Stimulated activated memory B cell treated with anti-CD40 and anti-IgM and Interleukin-4, amounts not matched to agents 10 μg/mL and 1 μg/mL and 100 μg/mL, for 72 hours (primary cell): ENCODE results near the gene SMAD5.

Experiments
- ATAC-seq: fragments of 150-1000 bp; cut with Tn5 transposase; 2 replicates; pipeline ENCODE4 v1.10.0; 2021
- H3K27ac Mint-ChIP-seq: one replicate; pipeline ENCODE4 v1.8.0; 2022; ENCODE audit warnings: mild to moderate bottlenecking, mixed read lengths
- H3K27me3 Mint-ChIP-seq: one replicate; pipeline ENCODE4 v1.8.0; 2022; ENCODE audit warnings: mixed read lengths
- H3K36me3 Mint-ChIP-seq: one replicate; pipeline ENCODE4 v1.8.0; 2022; ENCODE audit warnings: mixed read lengths
- H3K4me1 Mint-ChIP-seq: one replicate; pipeline ENCODE4 v1.8.0; 2022; ENCODE audit warnings: mixed read lengths
- H3K4me3 Mint-ChIP-seq: one replicate; pipeline ENCODE4 v1.8.0; 2022; ENCODE audit warnings: mild to moderate bottlenecking, moderate library complexity, mixed read lengths
- H3K9me3 Mint-ChIP-seq: one replicate; pipeline ENCODE4 v1.8.0; 2022; ENCODE audit warnings: mixed read lengths

The SMAD5 gene

DNA sequence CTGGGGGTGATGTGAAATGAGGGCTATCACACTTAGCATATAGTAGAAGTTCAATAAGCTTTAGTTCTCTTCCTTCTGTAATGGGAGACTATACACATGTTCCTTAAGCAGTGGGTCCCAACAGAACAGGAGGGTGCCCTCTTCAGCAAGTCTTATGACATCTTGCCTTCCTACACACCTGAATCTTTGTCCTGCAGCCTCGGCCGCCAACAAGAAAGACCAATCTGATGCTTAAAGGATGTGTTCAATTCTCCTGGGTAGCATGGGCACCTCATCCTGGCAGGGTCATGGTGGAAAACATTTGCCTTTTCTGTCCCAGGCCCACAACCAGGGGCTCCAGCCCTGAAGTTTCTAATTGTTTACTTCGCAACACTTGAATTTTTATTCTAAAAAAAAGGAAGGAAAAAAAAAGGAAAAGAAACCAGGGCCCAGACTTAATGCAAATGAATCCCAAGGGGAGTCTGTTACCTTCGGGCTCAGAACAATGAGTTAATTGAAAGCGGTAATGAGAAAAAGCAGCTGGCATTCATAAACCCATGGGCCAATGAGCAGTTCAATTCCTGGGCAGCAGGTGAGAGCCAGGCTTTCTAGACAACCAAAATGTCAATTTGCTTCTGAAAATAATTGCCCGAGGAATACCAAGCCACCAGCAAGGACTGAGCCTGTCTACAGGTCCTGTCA, 26.2 kb upstream of the SMAD5 start:
- ATAC-seq = no peak
- H3K9me3 Mint-ChIP-seq = no peaks in the 10 kb centered on the region
- H3K27me3 Mint-ChIP-seq = no peaks in the 10 kb centered on the region
- no peaks in the 10 kb centered on the region for H3K36me3 Mint-ChIP-seq
- H3K4me3 Mint-ChIP-seq = no peak overlapping the region
- no peak overlapping the region for H3K27ac Mint-ChIP-seq
- H3K4me1 Mint-ChIP-seq = no peaks in the 10 kb centered on the region

DNA sequence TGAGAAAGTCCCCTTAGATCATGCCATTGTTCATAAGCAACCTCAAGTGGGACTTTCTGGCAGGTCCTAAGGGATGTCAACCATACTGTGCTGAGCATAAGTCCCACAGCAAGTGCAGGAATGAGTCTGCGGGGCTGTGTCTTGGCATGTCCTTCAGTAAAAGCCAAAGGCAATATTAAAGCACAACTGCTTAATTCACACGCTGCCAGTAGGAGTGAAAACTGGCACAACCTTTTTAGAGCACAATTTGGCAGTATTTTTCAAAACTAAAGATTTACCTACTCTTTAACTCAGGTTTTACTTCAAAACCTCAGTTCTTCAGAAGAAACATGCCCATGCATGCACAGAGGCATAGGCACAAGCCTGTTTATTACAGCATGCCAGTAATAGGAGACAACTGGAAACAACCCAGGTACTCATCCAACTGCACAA, 24.4 kb upstream of the SMAD5 start:
- peak; percentile 48 for ATAC-seq

GRCh38 chr5:136108766-136109165, 23.9 kb upstream of the SMAD5 start:
- Mint-ChIP-seq H3K27me3 (no peaks in the 10 kb centered on the region), H3K9me3 (no peaks in the 10 kb centered on the region), H3K27ac (no peak overlapping the region), H3K4me3 (no peak overlapping the region), H3K36me3 (no peaks in the 10 kb centered on the region), H3K4me1 (no peaks in the 10 kb centered on the region)
- ATAC-seq = no peak

More for the DNA sequence above, 24.4 kb upstream of the SMAD5 start:
- Mint-ChIP-seq H3K9me3 (no peaks in the 10 kb centered on the region), H3K27me3 (no peaks in the 10 kb centered on the region), H3K4me3 (no peak overlapping the region), H3K36me3 (no peaks in the 10 kb centered on the region), H3K27ac (no peak overlapping the region), H3K4me1 (no peaks in the 10 kb centered on the region)

DNA sequence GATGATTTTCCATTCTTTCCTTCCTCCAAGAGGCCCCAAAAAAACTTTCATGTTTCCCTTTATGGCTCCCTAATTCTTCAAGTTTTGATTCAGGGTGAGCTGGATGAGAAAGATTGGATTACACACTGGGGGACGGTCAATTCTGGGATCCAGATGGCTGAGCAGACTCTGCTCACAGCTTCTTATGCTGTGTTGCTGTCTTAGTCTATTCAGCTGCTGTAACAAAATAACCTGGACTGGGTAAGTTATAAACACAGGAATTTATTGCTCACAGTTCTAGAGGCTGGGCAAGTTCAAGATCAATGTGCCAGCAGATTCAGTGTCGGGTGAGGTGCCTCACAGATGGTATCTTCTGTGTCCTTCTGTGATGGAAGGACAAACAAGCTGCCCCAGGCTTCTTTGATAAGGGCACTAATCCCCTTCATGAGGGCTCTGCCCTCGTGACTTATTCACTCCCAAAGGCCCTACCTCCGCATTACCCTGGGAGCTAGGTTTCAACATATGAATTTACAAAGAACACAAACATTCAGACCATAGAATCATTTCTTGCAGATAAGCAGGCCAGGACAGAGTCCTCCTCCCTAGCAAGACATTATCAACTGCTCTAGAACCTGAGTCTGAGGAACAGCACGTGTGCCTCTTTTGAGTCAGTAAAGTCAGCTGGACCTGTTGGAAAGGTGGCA, 23.1 kb upstream of the SMAD5 start:
- H3K27ac Mint-ChIP-seq = no peak overlapping the region

GRCh38 chr5:136113606-136114005, 19.0 kb upstream of the SMAD5 start:
- Mint-ChIP-seq H3K4me3 (no peak overlapping the region), H3K9me3 (no peaks in the 10 kb centered on the region), H3K27me3 (peaks cover 10% of the 10 kb centered on the region), H3K27ac (no peak overlapping the region), H3K36me3 (no peaks in the 10 kb centered on the region), H3K4me1 (no peaks in the 10 kb centered on the region)
- ATAC-seq = no peak

More for the DNA sequence above, 23.1 kb upstream of the SMAD5 start:
- Mint-ChIP-seq H3K4me3 (no peak overlapping the region), H3K36me3 (no peaks in the 10 kb centered on the region), H3K9me3 (no peaks in the 10 kb centered on the region), H3K27me3 (no peaks in the 10 kb centered on the region), H3K4me1 (no peaks in the 10 kb centered on the region)
- ATAC-seq = no peak

DNA sequence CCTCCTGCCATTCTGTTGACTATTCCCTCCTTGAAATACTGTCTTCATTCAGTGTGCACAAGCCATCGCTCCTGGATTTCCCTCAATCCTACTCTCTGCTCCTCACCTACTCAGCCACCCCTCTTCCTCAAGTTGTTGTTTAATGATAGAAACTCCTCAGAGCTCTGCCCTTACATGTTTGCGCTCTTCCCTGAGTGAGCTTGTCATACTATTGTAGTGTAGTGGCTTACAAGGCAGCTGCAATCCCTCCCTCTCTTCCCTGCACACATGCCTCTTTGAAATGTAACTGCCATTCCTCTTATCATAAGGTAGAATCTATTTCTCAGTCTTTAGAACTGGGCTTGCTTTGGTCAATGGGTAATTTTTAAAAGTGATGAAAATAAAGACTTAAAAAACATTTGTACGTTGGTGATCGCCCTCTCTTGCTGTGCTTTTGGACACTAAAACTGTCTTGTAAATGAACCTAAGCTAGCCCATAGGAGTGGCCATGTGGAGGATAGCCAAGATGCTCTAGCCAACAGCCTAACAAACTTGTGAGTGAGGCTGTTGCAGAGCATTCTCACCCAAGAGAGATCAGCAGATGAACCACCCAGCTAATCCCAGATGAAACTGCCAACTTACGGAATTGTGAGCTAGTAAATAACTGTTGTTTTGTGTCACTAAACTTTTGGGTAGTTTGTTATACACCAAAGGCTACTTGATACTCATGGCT, 18.1 kb upstream of the SMAD5 start:
- Mint-ChIP-seq H3K27me3 (peaks cover 10% of the 10 kb centered on the region), H3K4me1 (no peaks in the 10 kb centered on the region), H3K4me3 (no peak overlapping the region), H3K36me3 (no peaks in the 10 kb centered on the region), H3K9me3 (no peaks in the 10 kb centered on the region), H3K27ac (no peak overlapping the region)
- ATAC-seq = no peak

DNA sequence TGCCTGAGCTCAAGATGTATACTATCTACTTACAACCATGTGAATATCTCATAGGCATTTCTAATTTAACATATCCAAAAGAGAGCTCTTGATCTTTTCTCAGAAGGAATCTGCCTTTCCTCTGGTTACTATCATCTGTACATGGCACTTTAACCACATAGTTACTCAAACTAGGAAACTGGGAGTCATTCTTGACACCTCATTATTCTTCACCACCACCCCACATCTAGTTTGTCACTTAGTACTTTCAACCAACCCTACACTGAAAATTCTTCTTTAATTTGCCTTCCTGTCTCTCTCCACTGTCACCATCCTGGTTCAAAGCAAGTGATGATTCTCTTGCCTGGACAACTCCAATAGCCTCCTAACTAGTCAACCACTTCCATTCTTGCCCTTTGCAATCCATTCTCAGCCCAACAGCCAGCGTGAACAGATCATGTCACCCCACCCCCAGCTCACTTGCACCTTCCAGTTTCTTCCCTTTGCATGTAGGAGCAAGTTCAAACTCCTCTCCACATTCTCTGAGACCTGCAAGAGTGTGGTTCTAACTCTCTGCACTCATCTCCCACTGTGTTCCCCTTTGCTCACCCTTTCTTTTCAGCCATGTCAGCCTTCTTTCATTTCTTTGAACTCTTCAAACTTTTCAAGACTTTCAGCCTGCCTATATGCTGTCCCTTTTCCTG, 17.3 kb upstream of the SMAD5 start:
- H3K4me3 Mint-ChIP-seq = no peak overlapping the region
- H3K4me1 Mint-ChIP-seq = no peaks in the 10 kb centered on the region
- no peaks in the 10 kb centered on the region for H3K36me3 Mint-ChIP-seq
- no peak for ATAC-seq
- peaks cover 10% of the 10 kb centered on the region for H3K27me3 Mint-ChIP-seq
- H3K9me3 Mint-ChIP-seq = no peaks in the 10 kb centered on the region
- H3K27ac Mint-ChIP-seq = no peak overlapping the region

DNA sequence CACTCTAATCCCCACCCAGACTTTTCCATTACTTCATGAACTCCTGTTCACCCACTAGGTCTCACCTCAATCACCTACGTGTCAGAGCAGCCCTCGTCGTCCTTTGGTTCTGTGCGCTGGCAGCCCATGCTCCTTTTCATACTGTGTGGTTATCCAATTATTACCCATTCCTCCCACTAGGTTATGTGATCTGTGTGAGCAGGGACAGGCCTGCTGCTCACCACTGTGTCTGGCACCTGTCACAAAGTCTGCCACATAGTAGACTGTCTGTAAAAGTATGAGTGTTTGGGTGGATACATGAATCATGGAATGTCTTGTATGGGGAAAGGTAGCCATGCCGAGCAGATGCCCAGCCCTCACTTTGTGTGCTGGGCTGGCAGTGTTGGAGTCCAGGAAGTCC, 12.1 kb upstream of the SMAD5 start:
- H3K4me3 Mint-ChIP-seq = no peak overlapping the region
- H3K27ac Mint-ChIP-seq = no peak overlapping the region
- no peak for ATAC-seq
- no peaks in the 10 kb centered on the region for H3K4me1 Mint-ChIP-seq
- no peaks in the 10 kb centered on the region for H3K36me3 Mint-ChIP-seq
- H3K27me3 Mint-ChIP-seq = peaks cover 31% of the 10 kb centered on the region
- H3K9me3 Mint-ChIP-seq = no peaks in the 10 kb centered on the region

- Mint-ChIP-seq H3K27ac (no peak overlapping the region), H3K27me3 (peaks cover 48% of the 10 kb centered on the region), H3K36me3 (no peaks in the 10 kb centered on the region), H3K4me1 (no peaks in the 10 kb centered on the region), H3K9me3 (no peaks in the 10 kb centered on the region), H3K4me3 (no peak overlapping the region)
- ATAC-seq = no peak
These were observed 9.3 kb upstream of the SMAD5 start for GRCh38 chr5:136123236-136123768.

DNA sequence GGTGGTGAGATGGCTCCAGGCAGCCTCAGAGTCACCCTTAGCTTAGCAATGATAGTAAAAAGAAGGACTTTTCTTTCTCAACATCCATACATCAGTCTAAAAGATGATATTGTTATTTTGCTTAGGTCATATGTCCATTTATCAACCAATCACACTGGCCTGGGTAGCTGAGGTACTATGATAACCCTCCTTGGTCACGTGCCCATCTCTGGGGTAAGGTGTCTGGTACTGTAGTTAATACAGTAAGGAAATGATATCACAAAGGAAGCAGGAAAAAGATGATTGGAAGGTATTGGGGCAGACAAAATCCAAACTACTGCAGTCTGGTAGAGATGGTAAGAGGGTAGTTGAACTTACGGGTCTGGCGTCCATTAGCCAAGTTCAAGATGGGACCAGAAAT, 5.1 kb upstream of the SMAD5 start:
- Mint-ChIP-seq H3K27ac (no peak overlapping the region), H3K4me1 (peaks cover 9% of the 10 kb centered on the region), H3K4me3 (no peak overlapping the region), H3K36me3 (no peaks in the 10 kb centered on the region), H3K27me3 (peaks cover 39% of the 10 kb centered on the region), H3K9me3 (no peaks in the 10 kb centered on the region)
- no peak for ATAC-seq

DNA sequence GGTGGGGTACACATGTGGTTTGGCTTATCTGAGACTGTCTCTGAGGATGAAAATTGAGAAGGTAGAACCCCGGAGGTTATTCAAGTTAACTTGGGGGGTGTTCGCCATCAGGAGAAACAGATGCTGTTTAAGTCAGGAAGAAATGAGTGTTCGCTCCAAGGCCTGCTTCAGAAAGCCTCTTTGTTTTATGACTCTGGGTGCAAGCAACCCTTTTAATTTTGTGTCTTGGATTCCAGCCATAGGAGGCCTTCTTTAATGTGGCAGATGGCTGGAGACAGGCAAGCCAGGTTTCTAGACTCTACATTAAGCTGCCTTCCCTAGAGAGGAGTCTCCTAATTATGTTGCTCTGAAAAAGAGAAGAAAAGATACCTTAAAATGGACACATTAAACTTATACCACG, 4.2 kb upstream of the SMAD5 start:
- Mint-ChIP-seq H3K4me1 (peaks cover 10% of the 10 kb centered on the region), H3K4me3 (no peak overlapping the region), H3K27me3 (peaks cover 39% of the 10 kb centered on the region), H3K27ac (no peak overlapping the region), H3K36me3 (no peaks in the 10 kb centered on the region), H3K9me3 (no peaks in the 10 kb centered on the region)
- no peak for ATAC-seq

DNA sequence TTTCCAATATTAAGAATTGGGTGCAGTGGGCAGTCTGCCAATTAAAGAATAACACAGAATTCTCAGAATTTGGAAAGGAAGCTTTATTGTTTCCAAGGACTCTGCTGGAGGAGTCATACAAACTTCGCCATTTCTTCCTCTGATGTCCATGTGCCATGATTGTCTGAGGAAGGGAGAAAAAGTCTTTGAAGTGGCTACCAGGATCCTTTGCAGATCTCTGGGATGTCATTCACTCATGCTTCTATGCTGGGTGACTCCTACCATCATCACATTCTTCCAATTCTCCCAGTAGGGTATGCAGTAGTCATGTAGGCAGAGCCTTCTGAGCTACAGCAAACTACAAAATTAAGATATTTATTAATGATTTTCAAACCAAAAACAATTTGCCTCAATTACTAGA, 3.2 kb upstream of the SMAD5 start:
- Mint-ChIP-seq H3K9me3 (no peaks in the 10 kb centered on the region), H3K27me3 (peaks cover 30% of the 10 kb centered on the region), H3K36me3 (no peaks in the 10 kb centered on the region), H3K4me1 (peaks cover 17% of the 10 kb centered on the region), H3K27ac (no peak overlapping the region), H3K4me3 (no peak overlapping the region)
- no peak for ATAC-seq

GRCh38 chr5:136130581-136130980, 2.1 kb upstream of the SMAD5 start:
- no peak overlapping the region for H3K4me3 Mint-ChIP-seq
- H3K27me3 Mint-ChIP-seq = peaks cover 25% of the 10 kb centered on the region
- H3K27ac Mint-ChIP-seq = no peak overlapping the region
- no peak for ATAC-seq
- H3K36me3 Mint-ChIP-seq = no peaks in the 10 kb centered on the region
- H3K4me1 Mint-ChIP-seq = peaks cover 25% of the 10 kb centered on the region
- no peaks in the 10 kb centered on the region for H3K9me3 Mint-ChIP-seq

DNA sequence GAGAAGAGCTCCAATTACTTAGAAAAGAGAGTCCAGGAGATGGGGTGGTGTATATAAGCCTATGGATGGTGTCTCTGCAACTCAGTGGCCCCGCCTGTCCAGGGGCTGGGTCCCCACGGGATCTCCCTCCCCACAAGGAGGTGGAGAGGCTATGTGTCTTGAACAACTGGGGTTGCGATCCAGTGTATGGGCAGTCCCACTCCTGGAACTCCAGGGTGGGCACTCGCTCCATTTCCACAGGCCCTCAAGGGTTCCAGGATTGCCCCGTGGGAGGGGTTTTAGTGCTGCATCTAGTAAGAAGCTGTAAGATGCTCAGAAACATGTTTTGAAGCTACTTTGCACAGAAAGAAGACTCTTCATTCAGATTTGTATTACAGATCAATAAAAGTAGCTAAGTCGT, 558 bp upstream of the SMAD5 start:
- H3K4me1 Mint-ChIP-seq = peaks cover 30% of the 10 kb centered on the region
- H3K4me3 Mint-ChIP-seq = peak overlapping the region; percentile 92
- H3K36me3 Mint-ChIP-seq = no peaks in the 10 kb centered on the region
- peaks cover 10% of the 10 kb centered on the region for H3K27me3 Mint-ChIP-seq
- no peak for ATAC-seq
- peak overlapping the region; percentile 92 for H3K27ac Mint-ChIP-seq
- H3K9me3 Mint-ChIP-seq = no peaks in the 10 kb centered on the region

- H3K9me3 Mint-ChIP-seq = no peaks in the 10 kb centered on the region
- H3K4me1 Mint-ChIP-seq = peaks cover 43% of the 10 kb centered on the region
- no peaks in the 10 kb centered on the region for H3K27me3 Mint-ChIP-seq
- H3K4me3 Mint-ChIP-seq = peak overlapping the region; percentile 90
- peak overlapping the region; percentile 92 for H3K27ac Mint-ChIP-seq
- no peaks in the 10 kb centered on the region for H3K36me3 Mint-ChIP-seq
- peak; percentile 70 for ATAC-seq
These were observed 727 bp downstream of the SMAD5 start for GRCh38 chr5:136133222-136133921.
